Measurements from ENCODE around the gene GON4L. TPM values are rescaled to one million over a fixed set of nuclear protein-coding genes. Genes with fewer than 3 reads are reported as not detected.

GON4L gene
- polyA plus RNA-seq, 1 experiment = 24.5 TPM

DNA sequence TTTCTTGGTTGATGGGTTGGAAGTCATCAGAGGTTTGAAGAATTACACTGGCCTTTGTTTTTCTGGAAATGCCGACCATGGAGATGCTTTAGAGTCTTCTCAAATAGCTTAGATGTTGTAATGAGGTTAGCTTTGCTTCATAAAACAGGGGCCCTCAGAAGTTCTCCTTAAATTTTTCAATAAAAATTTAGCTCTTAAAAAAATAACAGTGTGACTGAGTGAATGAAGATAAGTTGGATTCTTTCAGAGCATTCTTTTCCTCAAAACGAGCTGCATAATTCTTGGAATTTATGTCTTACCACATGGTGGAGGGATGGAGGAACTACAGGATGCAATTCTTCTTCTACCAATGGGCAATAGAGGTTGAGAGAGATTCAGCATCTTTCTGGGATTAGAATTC lies 25.8 kb upstream of the GON4L start:
- TF ChIP-seq, protein P1, sequence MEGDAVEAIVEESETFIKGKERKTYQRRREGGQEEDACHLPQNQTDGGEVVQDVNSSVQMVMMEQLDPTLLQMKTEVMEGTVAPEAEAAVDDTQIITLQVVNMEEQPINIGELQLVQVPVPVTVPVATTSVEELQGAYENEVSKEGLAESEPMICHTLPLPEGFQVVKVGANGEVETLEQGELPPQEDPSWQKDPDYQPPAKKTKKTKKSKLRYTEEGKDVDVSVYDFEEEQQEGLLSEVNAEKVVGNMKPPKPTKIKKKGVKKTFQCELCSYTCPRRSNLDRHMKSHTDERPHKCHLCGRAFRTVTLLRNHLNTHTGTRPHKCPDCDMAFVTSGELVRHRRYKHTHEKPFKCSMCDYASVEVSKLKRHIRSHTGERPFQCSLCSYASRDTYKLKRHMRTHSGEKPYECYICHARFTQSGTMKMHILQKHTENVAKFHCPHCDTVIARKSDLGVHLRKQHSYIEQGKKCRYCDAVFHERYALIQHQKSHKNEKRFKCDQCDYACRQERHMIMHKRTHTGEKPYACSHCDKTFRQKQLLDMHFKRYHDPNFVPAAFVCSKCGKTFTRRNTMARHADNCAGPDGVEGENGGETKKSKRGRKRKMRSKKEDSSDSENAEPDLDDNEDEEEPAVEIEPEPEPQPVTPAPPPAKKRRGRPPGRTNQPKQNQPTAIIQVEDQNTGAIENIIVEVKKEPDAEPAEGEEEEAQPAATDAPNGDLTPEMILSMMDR (IDR thresholded peaks at IDR 0.05; ENCODE audit: low read depth, low read length) = no peak
- POLR2A ChIA-PET = no interaction called here
- CTCF ChIA-PET = interaction anchor here (1.2 kb wide), 1 partner anchor 98 kb away, joined by 4 read pairs; no protein-coding TSS in a partner anchor

DNA sequence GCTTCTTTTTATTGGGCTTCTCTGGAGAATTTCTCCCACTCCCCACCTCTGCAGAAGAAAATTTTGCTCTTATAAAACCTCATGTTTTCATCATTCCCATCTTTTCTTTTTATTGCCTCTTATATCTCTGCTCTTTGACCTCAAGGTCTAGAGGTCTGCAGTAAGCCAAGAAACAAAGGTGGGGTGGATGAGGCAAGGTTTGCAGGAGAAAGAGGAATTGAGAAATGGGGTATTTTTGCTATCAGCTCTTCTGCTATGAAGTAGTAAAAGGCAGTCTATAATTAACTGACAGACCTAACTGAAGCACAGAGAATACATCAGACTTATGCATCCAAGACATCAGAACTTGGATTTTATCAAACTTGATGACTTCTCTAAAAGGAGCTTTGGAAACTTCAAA lies 25.2 kb upstream of the GON4L start:
- Histone ChIP-seq H3K27me3 (ENCODE audit: control insufficient read depth, insufficient read depth, low read length) (no peaks in the 10 kb centered on the region), H3K9me3 (ENCODE audit: control insufficient read depth, insufficient read depth, low read length) (no peaks in the 10 kb centered on the region), H3K27ac (ENCODE audit: low read depth, low read length) (no peak overlapping the region), H3K4me3 (ENCODE audit: low read depth, low read length) (no peak overlapping the region)
- POLR2A ChIA-PET = no interaction called here
- CTCF ChIA-PET = interaction anchor here (1.2 kb wide), 1 partner anchor 97 kb away, joined by 4 read pairs; no protein-coding TSS in a partner anchor
- no peak for DNase-seq (ENCODE audit: low read depth, low spot score)
- TF ChIP-seq, protein P1 (IDR thresholded peaks at IDR 0.05; ENCODE audit: low read depth, low read length) = no peak

More for the DNA sequence above, 25.8 kb upstream of the GON4L start:
- no peak overlapping the region for H3K4me3 ChIP-seq (ENCODE audit: low read depth, low read length)
- no peak overlapping the region for H3K27ac ChIP-seq (ENCODE audit: low read depth, low read length)
- no peak for DNase-seq (ENCODE audit: low read depth, low spot score)
- no peaks in the 10 kb centered on the region for H3K27me3 ChIP-seq (ENCODE audit: control insufficient read depth, insufficient read depth, low read length)
- no peaks in the 10 kb centered on the region for H3K9me3 ChIP-seq (ENCODE audit: control insufficient read depth, insufficient read depth, low read length)

DNA sequence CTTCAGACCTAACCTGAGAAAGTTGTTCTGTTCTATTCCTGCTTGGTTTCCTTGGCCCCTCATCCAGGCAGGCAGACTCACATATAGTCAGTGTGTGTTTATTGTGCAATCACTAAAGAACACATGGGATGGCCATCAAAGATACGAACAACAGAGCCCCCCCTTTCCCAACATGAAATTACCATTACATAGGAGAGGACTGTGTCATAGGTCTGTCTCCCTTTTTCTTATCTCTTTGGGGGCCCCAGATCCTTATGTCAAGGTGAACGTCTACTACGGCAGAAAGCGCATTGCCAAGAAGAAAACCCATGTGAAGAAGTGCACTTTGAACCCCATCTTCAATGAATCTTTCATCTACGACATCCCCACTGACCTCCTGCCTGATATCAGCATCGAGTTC lies 23.9 kb upstream of the GON4L start:
- Histone ChIP-seq H3K27ac (ENCODE audit: low read depth, low read length) (no peak overlapping the region), H3K9me3 (ENCODE audit: control insufficient read depth, insufficient read depth, low read length) (no peaks in the 10 kb centered on the region), H3K4me3 (ENCODE audit: low read depth, low read length) (no peak overlapping the region), H3K27me3 (ENCODE audit: control insufficient read depth, insufficient read depth, low read length) (no peaks in the 10 kb centered on the region)
- TF ChIP-seq, protein P1 (IDR thresholded peaks at IDR 0.05; ENCODE audit: low read depth, low read length) = no peak
- ChIA-PET POLR2A (no interaction called here), CTCF (no interaction called here)
- DNase-seq (ENCODE audit: low read depth, low spot score) = no peak

DNA sequence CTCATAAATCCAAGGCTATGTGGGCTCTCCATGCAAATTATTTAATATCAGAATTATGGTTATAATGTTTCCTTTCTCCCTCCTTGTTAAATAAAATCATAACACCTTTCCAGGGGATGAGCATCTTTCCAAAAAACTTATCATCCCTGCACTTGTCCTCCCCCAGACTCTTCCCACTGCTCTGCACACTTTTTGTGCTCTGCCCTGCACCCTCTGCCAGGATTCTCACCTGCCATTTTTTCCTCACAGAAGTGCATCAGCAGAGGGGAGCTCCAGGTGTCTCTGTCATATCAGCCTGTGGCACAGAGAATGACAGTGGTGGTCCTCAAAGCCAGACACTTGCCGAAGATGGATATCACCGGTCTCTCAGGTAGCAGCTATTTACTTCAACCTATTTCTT lies 23.2 kb upstream of the GON4L start:
- H3K27me3 ChIP-seq (ENCODE audit: control insufficient read depth, insufficient read depth, low read length) = no peaks in the 10 kb centered on the region
- no peak for DNase-seq (ENCODE audit: low read depth, low spot score)
- CTCF ChIA-PET = no interaction called here
- H3K27ac ChIP-seq (ENCODE audit: low read depth, low read length) = no peak overlapping the region
- POLR2A ChIA-PET = no interaction called here
- H3K9me3 ChIP-seq (ENCODE audit: control insufficient read depth, insufficient read depth, low read length) = no peaks in the 10 kb centered on the region
- TF ChIP-seq, protein P1 (IDR thresholded peaks at IDR 0.05; ENCODE audit: low read depth, low read length) = no peak
- H3K4me3 ChIP-seq (ENCODE audit: low read depth, low read length) = no peak overlapping the region

DNA sequence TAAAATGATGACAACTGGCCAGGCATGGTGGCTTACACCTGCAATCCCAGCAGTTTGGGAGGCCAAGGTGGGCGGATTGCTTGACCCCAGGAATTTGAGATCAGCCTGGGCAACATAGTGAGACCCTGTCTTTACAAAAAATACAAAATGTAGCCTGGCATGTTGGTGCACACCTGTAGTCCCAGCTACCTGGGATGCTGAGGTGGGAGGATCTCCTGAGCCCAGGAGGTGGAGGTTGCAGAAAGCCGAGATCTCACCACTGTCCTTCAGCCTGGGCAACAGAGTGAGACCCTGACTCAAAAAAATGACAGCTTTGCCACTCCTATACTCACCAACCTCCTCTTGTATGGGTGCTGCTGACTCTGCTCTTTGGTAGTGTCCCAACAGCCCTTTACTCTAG lies 20.9 kb upstream of the GON4L start:
- Histone ChIP-seq H3K9me3 (ENCODE audit: control insufficient read depth, insufficient read depth, low read length) (no peaks in the 10 kb centered on the region), H3K4me3 (ENCODE audit: low read depth, low read length) (no peak overlapping the region), H3K27me3 (ENCODE audit: control insufficient read depth, insufficient read depth, low read length) (no peaks in the 10 kb centered on the region), H3K27ac (ENCODE audit: low read depth, low read length) (no peak overlapping the region)
- no peak for DNase-seq (ENCODE audit: low read depth, low spot score)
- ChIA-PET POLR2A (interaction anchor here (0.6 to 1.1 kb wide), 2 partner anchors 16 to 18 kb away, joined by 3 to 5 read pairs; partner anchors contain the start of gene SYT11), CTCF (no interaction called here)
- TF ChIP-seq, protein P1 (IDR thresholded peaks at IDR 0.05; ENCODE audit: low read depth, low read length) = no peak

All from AG04450 (cell line).